ENCODE measurements around the gene TXNDC5.
A peak's percentile ranks its signal among the peaks of the same experiment; 100 is the strongest.

Gene TXNDC5

GRCh38 chr6:7910654-7911344 lies at the start of gene TXNDC5:
TXNDC5 (minus strand) TSS chr6:7910788; CDS start chr6:7910776, 12 bp downstream.
- DNase-seq (ENCODE audit: low read depth): peak; percentile 80

- no peak for DNase-seq (ENCODE audit: low read depth)
Measured at GRCh38 chr6:7960141-7960540, 49.6 kb upstream of the TXNDC5 start.

- no peak for DNase-seq (ENCODE audit: low read depth)
Measured at GRCh38 chr6:7959453-7959852, 48.9 kb upstream of the TXNDC5 start.

GRCh38 chr6:7958464-7958863 lies 47.9 kb upstream of the TXNDC5 start:
- no peak for DNase-seq (ENCODE audit: low read depth)

GRCh38 chr6:7956257-7956656 lies 45.7 kb upstream of the TXNDC5 start:
- DNase-seq (ENCODE audit: low read depth): no peak

GRCh38 chr6:7954477-7955200 lies 44.1 kb upstream of the TXNDC5 start:
- peak; percentile 24 for DNase-seq (ENCODE audit: low read depth)

GRCh38 chr6:7953753-7954152 lies 43.2 kb upstream of the TXNDC5 start:
- DNase-seq (ENCODE audit: low read depth): no peak

- DNase-seq (ENCODE audit: low read depth): peak; percentile 15
Measured at GRCh38 chr6:7939864-7940228, 29.3 kb upstream of the TXNDC5 start.

- peak; percentile 24 for DNase-seq (ENCODE audit: low read depth)
Measured at GRCh38 chr6:7939184-7939863, 28.7 kb upstream of the TXNDC5 start.

GRCh38 chr6:7938562-7939183 lies 28.1 kb upstream of the TXNDC5 start:
- DNase-seq (ENCODE audit: low read depth): no peak

GRCh38 chr6:7933794-7934193 lies 23.2 kb upstream of the TXNDC5 start:
- DNase-seq (ENCODE audit: low read depth): no peak

- DNase-seq (ENCODE audit: low read depth): no peak
Measured at GRCh38 chr6:7932625-7933024, 22.0 kb upstream of the TXNDC5 start.

GRCh38 chr6:7924867-7925266 lies 14.3 kb upstream of the TXNDC5 start:
- no peak for DNase-seq (ENCODE audit: low read depth)

- DNase-seq (ENCODE audit: low read depth): no peak
Measured at GRCh38 chr6:7922596-7922995, 12.0 kb upstream of the TXNDC5 start.

GRCh38 chr6:7921632-7922092 lies 11.1 kb upstream of the TXNDC5 start:
- no peak for DNase-seq (ENCODE audit: low read depth)

GRCh38 chr6:7921046-7921445 lies 10.5 kb upstream of the TXNDC5 start:
- no peak for DNase-seq (ENCODE audit: low read depth)

- DNase-seq (ENCODE audit: low read depth): no peak
Measured at GRCh38 chr6:7920425-7920824, 9.8 kb upstream of the TXNDC5 start.

- DNase-seq (ENCODE audit: low read depth): no peak
Measured at GRCh38 chr6:7919871-7920270, 9.3 kb upstream of the TXNDC5 start.

GRCh38 chr6:7918403-7918802 lies 7.8 kb upstream of the TXNDC5 start:
- DNase-seq (ENCODE audit: low read depth): no peak

- DNase-seq (ENCODE audit: low read depth): no peak
Measured at GRCh38 chr6:7917729-7918128, 7.1 kb upstream of the TXNDC5 start.

GRCh38 chr6:7916959-7917358 lies 6.4 kb upstream of the TXNDC5 start:
- no peak for DNase-seq (ENCODE audit: low read depth)

- peak; percentile 70 for DNase-seq (ENCODE audit: low read depth)
Measured at GRCh38 chr6:7914991-7915789, 4.6 kb upstream of the TXNDC5 start.
